H1 (cell line): ENCODE data around the gene PTGDR2.

Experiments used
- BACH1 ChIP-seq: IDR thresholded peaks from 2 replicates; pipeline ENCODE4 v1.6.1; 2012; ENCODE audit warnings: low read length, improper control_type of control experiment
- CTCF ChIP-seq, 3 experiments: IDR thresholded peaks; 1 replicate in 2 of 3; 2 replicates in 1 of 3; pipeline versions ENCODE4 v1.5.1 to v1.6.1; 2011; ENCODE audit warnings: low read length in 3 of 3, mild to moderate bottlenecking in 3 of 3, inconsistent platforms in 2 of 3, low read depth in 1 of 3, moderate library complexity in 1 of 3; ENCODE audit not compliant: insufficient read depth in 1 of 3; ENCODE audit errors: control extremely low read depth in 1 of 3
- MAX ChIP-seq: IDR thresholded peaks from 2 replicates; pipeline ENCODE4 v1.6.1; 2012; ENCODE audit warnings: inconsistent platforms
- POLR2A ChIP-seq, 2 experiments: IDR thresholded peaks; 1 replicate in 1 of 2; 2 replicates in 1 of 2; pipeline ENCODE4 v1.6.1; 2011; ENCODE audit warnings: low read depth in 2 of 2, low read length in 2 of 2, mild to moderate bottlenecking in 2 of 2; ENCODE audit errors: control extremely low read depth in 1 of 2

GRCh38 chr11:60810151-60810550 lies 45.6 kb downstream of the PTGDR2 start:
- TF ChIP-seq POLR2A (IDR thresholded peaks at IDR 0.05; ENCODE audit: control extremely low read depth in 1 of 2, low read depth in 2 of 2, low read length in 2 of 2) (no peak), CTCF (IDR thresholded peaks at IDR 0.05; ENCODE audit: control extremely low read depth in 1 of 3, insufficient read depth in 1 of 3, low read depth in 1 of 3, low read length in 3 of 3) (no peak), MAX (no peak), BACH1 (no peak)
